IPS-NIHi7 (cell line): ENCODE results near the gene NEK8.
"Not testable (repeated sequence)": the region's sequence is repeated elsewhere in the genome, so short reads cannot be mapped to it uniquely, and the experiment has no call there.

Source experiments
- DNase-seq: peaks from one replicate; pipeline ENCODE4 v3.0.0; 2012; ENCODE audit warnings: mixed read lengths; ENCODE audit errors: extremely low spot score

The NEK8 gene

GRCh38 chr17:28763804-28764266 lies 35.2 kb downstream of the NEK8 start:
- DNase-seq, result peak; percentile 58

- DNase-seq, result no peak
Observed at GRCh38 chr17:28765038-28765437, 36.5 kb downstream of the NEK8 start.

GRCh38 chr17:28773736-28774135 lies 45.1 kb downstream of the NEK8 start:
- DNase-seq, result no peak

- no peak for DNase-seq
Observed at GRCh38 chr17:28774206-28774605, 45.6 kb downstream of the NEK8 start.

GRCh38 chr17:28777178-28777577 lies 48.6 kb downstream of the NEK8 start:
- no peak for DNase-seq

- not testable (repeated sequence) for DNase-seq
Observed at GRCh38 chr17:28779601-28780000, 51.0 kb downstream of the NEK8 start.

- no peak for DNase-seq
Observed at GRCh38 chr17:28783161-28783560, 54.6 kb downstream of the NEK8 start.

- DNase-seq, result no peak
Observed at GRCh38 chr17:28788100-28788499, 59.5 kb downstream of the NEK8 start.
